H9 (cell line): ENCODE results near the gene ADARB2. TPM values are rescaled to one million over a fixed set of nuclear protein-coding genes. Genes with fewer than 3 reads are reported as not detected.

Source experiments
- DNase-seq: peaks from one replicate; pipeline ENCODE4 v3.0.0-alpha.2; 2017
- H2AFZ ChIP-seq: one replicate; pipeline ENCODE4 v1.6.1; 2013; ENCODE audit warnings: mild to moderate bottlenecking, low read length, control low read depth, moderate library complexity
- H2AK5ac ChIP-seq: 2 replicates; pipeline ENCODE4 v1.6.1; 2013; ENCODE audit warnings: low read length, control low read depth, mixed read lengths; ENCODE audit not compliant: insufficient read length
- H2BK120ac ChIP-seq: one replicate; pipeline ENCODE4 v1.6.1; 2013; ENCODE audit warnings: low read depth, mild to moderate bottlenecking, low read length, control low read depth, inconsistent platforms; ENCODE audit not compliant: poor library complexity, severe bottlenecking
- H2BK12ac ChIP-seq: 2 replicates; pipeline ENCODE4 v1.6.1; 2013; ENCODE audit warnings: low read length, control low read depth, mixed read lengths, low read depth; ENCODE audit not compliant: insufficient read length
- H2BK15ac ChIP-seq: 2 replicates; pipeline ENCODE4 v1.6.1; 2013; ENCODE audit warnings: low read depth, low read length, control low read depth
- H2BK20ac ChIP-seq: one replicate; pipeline ENCODE4 v1.6.1; 2013; ENCODE audit warnings: low read depth, mild to moderate bottlenecking, low read length, control low read depth, inconsistent platforms; ENCODE audit not compliant: poor library complexity, severe bottlenecking
- H2BK5ac ChIP-seq: 2 replicates; pipeline ENCODE4 v1.6.1; 2013; ENCODE audit warnings: low read length, control low read depth, mixed read lengths; ENCODE audit not compliant: insufficient read length
- H3K14ac ChIP-seq: 2 replicates; pipeline ENCODE4 v1.6.1; 2013; ENCODE audit warnings: low read length, control low read depth; ENCODE audit not compliant: insufficient read depth
- H3K18ac ChIP-seq: 2 replicates; pipeline ENCODE4 v1.6.1; 2013; ENCODE audit warnings: low read depth, mild to moderate bottlenecking, mixed read lengths, low read length, control low read depth; ENCODE audit not compliant: insufficient read length
- H3K23ac ChIP-seq: 2 replicates; pipeline ENCODE4 v1.6.1; 2013; ENCODE audit warnings: low read length, control low read depth, mixed read lengths, low read depth; ENCODE audit not compliant: insufficient read length
- H3K23me2 ChIP-seq: 2 replicates; pipeline ENCODE4 v1.6.1; 2013; ENCODE audit warnings: low read depth, mild to moderate bottlenecking, mixed read lengths, low read length, control low read depth; ENCODE audit not compliant: insufficient read length, poor library complexity, severe bottlenecking
- H3K27ac ChIP-seq: 2 replicates; pipeline ENCODE4 v1.5.1; 2013; ENCODE audit warnings: low read length, control low read depth, mixed read lengths, low read depth; ENCODE audit not compliant: insufficient read length
- H3K27me3 ChIP-seq: 2 replicates; pipeline ENCODE4 v1.6.1; 2013; ENCODE audit warnings: low read length, control low read depth, inconsistent platforms; ENCODE audit not compliant: insufficient read depth
- H3K4ac ChIP-seq: 2 replicates; pipeline ENCODE4 v1.6.1; 2013; ENCODE audit warnings: low read depth, mild to moderate bottlenecking, control low read depth, inconsistent platforms, low read length, moderate library complexity
- H3K4me1 ChIP-seq: 2 replicates; pipeline ENCODE4 v1.6.1; 2013; ENCODE audit warnings: low read length, control low read depth, inconsistent platforms; ENCODE audit not compliant: insufficient read depth
- H3K4me2 ChIP-seq: 2 replicates; pipeline ENCODE4 v1.6.1; 2013; ENCODE audit warnings: low read length, control low read depth, mixed read lengths; ENCODE audit not compliant: insufficient read length, insufficient read depth
- H3K56ac ChIP-seq: 2 replicates; pipeline ENCODE4 v1.6.1; 2013; ENCODE audit warnings: low read depth, mild to moderate bottlenecking, mixed read lengths, low read length, control low read depth; ENCODE audit not compliant: insufficient read length
- H3K79me1 ChIP-seq: 2 replicates; pipeline ENCODE4 v1.6.1; 2013; ENCODE audit warnings: low read depth, mild to moderate bottlenecking, moderate library complexity, low read length, control low read depth, inconsistent platforms; ENCODE audit not compliant: insufficient read depth, poor library complexity, severe bottlenecking
- H3K79me2 ChIP-seq: 2 replicates; pipeline ENCODE4 v1.6.1; 2013; ENCODE audit warnings: low read length, control low read depth, inconsistent platforms; ENCODE audit not compliant: insufficient read depth
- H3K9ac ChIP-seq: 2 replicates; pipeline ENCODE4 v1.6.1; 2013; ENCODE audit warnings: low read length, control low read depth, mixed read lengths; ENCODE audit not compliant: insufficient read length; ENCODE audit errors: extremely low read depth
- H3K9me3 ChIP-seq: one replicate; pipeline ENCODE4 v1.6.1; 2013; ENCODE audit warnings: low read depth, low read length, inconsistent platforms; ENCODE audit not compliant: control insufficient read depth
- H3T11ph ChIP-seq: one replicate; pipeline ENCODE4 v1.6.1; 2013; ENCODE audit warnings: mild to moderate bottlenecking, low read length, control low read depth, inconsistent platforms
- H4K20me1 ChIP-seq: one replicate; pipeline ENCODE4 v1.6.1; 2013; ENCODE audit not compliant: control insufficient read depth, insufficient read length, insufficient read depth
- H4K5ac ChIP-seq: 2 replicates; pipeline ENCODE4 v1.6.1; 2013; ENCODE audit warnings: low read depth, mild to moderate bottlenecking, mixed read lengths, low read length, control low read depth; ENCODE audit not compliant: insufficient read length
- H4K8ac ChIP-seq: replicated peaks from 2 replicates; pipeline ENCODE4 v1.6.1; 2013; ENCODE audit warnings: low read length, control low read depth, mixed read lengths, low read depth; ENCODE audit not compliant: insufficient read length
- H4K91ac ChIP-seq: 2 replicates; pipeline ENCODE4 v1.6.1; 2013; ENCODE audit warnings: low read depth, mild to moderate bottlenecking, moderate library complexity, mixed read lengths, low read length, control low read depth; ENCODE audit not compliant: insufficient read length
- H3K27ac Mint-ChIP-seq, 3 experiments: 2 replicates in 2 of 3; 3 replicates in 1 of 3; pipeline ENCODE4 v1.8.0; 2020 to 2021; ENCODE audit warnings: mixed read lengths in 3 of 3, mild to moderate bottlenecking in 1 of 3, moderate library complexity in 1 of 3
- H3K27me3 Mint-ChIP-seq: 2 replicates; pipeline ENCODE4 v1.8.0; 2021; ENCODE audit warnings: low read depth, mild to moderate bottlenecking, moderate library complexity, mixed read lengths
- H3K36me3 Mint-ChIP-seq, 3 experiments: 2 replicates in 2 of 3; 3 replicates in 1 of 3; pipeline ENCODE4 v1.8.0; 2020 to 2021; ENCODE audit warnings: low read depth in 3 of 3, mixed read lengths in 3 of 3; ENCODE audit not compliant: insufficient read depth in 1 of 3
- H3K4me1 Mint-ChIP-seq, 2 experiments: 2 replicates each; pipeline ENCODE4 v1.8.0; 2020; ENCODE audit warnings: mixed read lengths in 2 of 2
- H3K4me3 Mint-ChIP-seq, 2 experiments: 2 replicates in 1 of 2; 3 replicates in 1 of 2; pipeline ENCODE4 v1.8.0; 2020 to 2021; ENCODE audit warnings: mild to moderate bottlenecking in 2 of 2, mixed read lengths in 2 of 2, moderate library complexity in 1 of 2
- H3K9me3 Mint-ChIP-seq, 2 experiments: 2 replicates in 1 of 2; 3 replicates in 1 of 2; pipeline ENCODE4 v1.8.0; 2020; ENCODE audit warnings: mild to moderate bottlenecking in 2 of 2, mixed read lengths in 2 of 2, moderate library complexity in 1 of 2
- CTCF ChIP-seq: fragments of 200-600 bp; sonication (generic); conservative IDR thresholded peaks from 3 replicates; pipeline ENCODE4 v1.8.0; 2021; ENCODE audit warnings: antibody characterized with exemption, mild to moderate bottlenecking
- WGBS: extraction: QIAGEN DNeasy Blood & Tissue Kit; methylation state at CpG from one replicate; pipeline ENCODE4 v1.1.7; 2013; ENCODE audit warnings: missing lambda C conversion rate, low lambda C conversion rate, mixed read lengths; ENCODE audit not compliant: insufficient read length; ENCODE audit errors: extremely low coverage; 5-methylcytosine and 5-hydroxymethylcytosine counted together
- total RNA-seq: library from RNA; stranded (reverse); gene quantifications from 2 replicates; pipeline ENCODE4 v1.2.1, GENCODE V29; 2021

ADARB2 gene
- total RNA-seq, 1 experiment from 2014 or later = 0.87 TPM

DNA sequence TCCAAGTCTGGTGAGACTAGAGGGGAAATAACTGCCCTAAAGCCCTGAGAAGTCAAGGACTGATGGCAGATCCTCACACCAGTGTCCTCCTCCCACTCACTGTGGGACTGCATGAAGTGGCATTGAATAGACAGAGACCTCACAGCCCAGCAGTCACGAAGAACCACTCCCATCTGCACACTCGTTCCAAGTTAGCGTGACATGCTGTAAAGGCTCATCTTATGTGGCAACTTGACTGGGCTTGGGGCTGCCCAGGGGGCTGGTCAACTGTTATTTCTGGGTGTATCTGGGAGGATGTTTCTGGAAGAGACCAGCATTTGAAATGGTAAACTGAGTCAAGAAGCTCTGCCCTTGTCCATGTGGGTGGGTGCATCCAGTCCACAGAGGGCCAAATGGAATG, 104.7 kb downstream of the ADARB2 start:
- H2BK5ac ChIP-seq = no peak overlapping the region
- no peak overlapping the region for H3K23ac ChIP-seq
- H2AFZ ChIP-seq = no peak overlapping the region
- H3K9me3 Mint-ChIP-seq = no peaks in the 10 kb centered on the region
- TF ChIP-seq CTCF = no peak
- no peak overlapping the region for H3K4me3 Mint-ChIP-seq
- no peak overlapping the region for H3K56ac ChIP-seq
- peaks cover 2% of the 10 kb centered on the region; the same call in 1 of the 2 replicates for H3K4me1 ChIP-seq
- H3K27ac Mint-ChIP-seq = no peak overlapping the region
- no peak overlapping the region for H3K27ac ChIP-seq
- no peak for DNase-seq
- H3K4me2 ChIP-seq = no peak overlapping the region
- no peaks in the 10 kb centered on the region for H3K27me3 ChIP-seq
- no peaks in the 10 kb centered on the region for H3K79me1 ChIP-seq
- H3K36me3 Mint-ChIP-seq = peaks cover 0 to 2% (median 0%) of the 10 kb centered on the region in 3 experiments; a peak in 2 of 7 replicates
- H3K79me2 ChIP-seq = no peaks in the 10 kb centered on the region
- peaks cover 1% of the 10 kb centered on the region; the same call in 1 of the 2 replicates for H3K27me3 Mint-ChIP-seq
- no peak overlapping the region for H4K8ac ChIP-seq
- H2BK20ac ChIP-seq = no peak overlapping the region
- WGBS = no CpG with 5 or more reads among the region's 3 CpGs
- H3K4me1 Mint-ChIP-seq = peaks cover 15 to 21% of the 10 kb centered on the region in 2 experiments
- no peak overlapping the region for H3K4ac ChIP-seq
- H3K9ac ChIP-seq = no peak overlapping the region
- H3K9me3 ChIP-seq = no peaks in the 10 kb centered on the region
- H3K14ac ChIP-seq = no peak overlapping the region
- no peak overlapping the region for H2BK120ac ChIP-seq
- no peak overlapping the region for H2AK5ac ChIP-seq
- H3K18ac ChIP-seq = no peak overlapping the region
- H4K5ac ChIP-seq = no peak overlapping the region
- H3T11ph ChIP-seq = no peak overlapping the region
- no peak overlapping the region for H2BK12ac ChIP-seq
- H3K23me2 ChIP-seq = no peaks in the 10 kb centered on the region
- peaks cover 6% of the 10 kb centered on the region for H4K20me1 ChIP-seq
- H4K91ac ChIP-seq = no peak overlapping the region
- no peak overlapping the region for H2BK15ac ChIP-seq
